CD4-positive, alpha-beta T cell treated with Interleukin-1 beta for 1 hour (primary cell): ENCODE data around the gene OR52A5.

Source experiments
- DNase-seq, 2 donors: peaks; one replicate each; pipeline ENCODE4 v3.0.0-alpha.2; 2020 to 2022

OR52A5 gene

DNA sequence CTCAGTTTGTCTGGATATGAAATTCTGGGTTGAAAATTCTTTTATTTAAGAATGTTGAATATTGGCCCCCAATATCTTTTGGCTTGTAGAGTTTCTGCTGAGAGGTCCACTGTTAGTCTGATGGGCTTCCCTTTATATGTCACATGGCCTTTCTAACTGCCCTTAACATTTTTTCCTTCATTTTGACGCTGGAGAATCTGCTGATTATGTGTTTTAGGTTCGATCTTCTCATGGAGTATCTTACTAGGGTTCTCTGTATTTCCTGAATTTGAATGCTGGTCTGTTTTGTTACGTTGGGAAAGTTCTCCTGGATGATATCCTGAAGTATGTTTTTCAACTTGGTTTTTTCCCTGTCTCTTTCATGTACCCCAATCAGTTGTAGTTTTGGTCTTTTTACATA is 22.8 kb downstream of the OR52A5 start:
- DNase-seq: no peak

- no peak for DNase-seq
These were observed 30.9 kb downstream of the OR52A5 start for GRCh38 chr11:5107285-5107684.

DNA sequence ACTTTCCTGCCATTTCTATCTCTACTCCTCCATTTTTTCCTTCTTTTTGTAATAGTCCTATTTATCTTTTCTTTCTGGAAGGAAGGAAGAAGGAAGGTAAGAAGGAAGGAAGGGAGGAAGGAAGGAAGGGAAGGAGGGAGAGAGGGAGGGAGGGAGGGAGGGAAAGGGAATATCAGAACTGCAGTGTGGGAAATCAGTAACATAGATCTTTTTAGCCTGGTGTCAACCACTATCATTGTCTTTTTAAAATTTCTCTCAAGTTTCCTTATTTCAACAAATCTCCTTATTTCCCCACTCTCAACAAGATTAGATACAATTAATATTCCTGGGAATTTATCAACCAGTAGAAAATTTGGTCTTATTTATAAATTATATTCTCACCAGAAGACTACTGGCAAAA is 35.1 kb downstream of the OR52A5 start:
- DNase-seq: no peak

- DNase-seq: no peak
These were observed 35.9 kb downstream of the OR52A5 start for GRCh38 chr11:5102246-5102645.

- DNase-seq: no peak
These were observed 42.1 kb downstream of the OR52A5 start for GRCh38 chr11:5096011-5096410.

- no peak for DNase-seq
These were observed 45.2 kb downstream of the OR52A5 start for GRCh38 chr11:5092821-5093585.

DNA sequence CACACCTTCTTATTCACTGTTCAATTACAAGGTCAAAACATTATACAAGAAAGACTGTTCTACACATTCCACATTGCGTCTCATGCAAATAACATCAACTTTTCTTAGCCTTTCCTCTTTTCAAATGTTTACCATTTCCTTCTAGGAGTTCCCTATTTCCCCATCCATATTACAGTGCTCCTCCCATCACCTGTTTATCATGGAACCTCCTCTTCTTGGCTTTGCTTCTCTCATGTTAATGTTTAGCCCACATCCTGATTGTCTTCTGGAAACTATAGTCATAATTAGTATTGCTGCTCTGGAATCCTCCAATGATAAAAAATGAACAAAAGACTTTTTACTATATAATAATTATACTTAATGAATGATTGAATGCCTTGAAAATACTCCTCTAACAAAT is 47.5 kb downstream of the OR52A5 start:
- DNase-seq: no peak

GRCh38 chr11:5088556-5088955 is 49.6 kb downstream of the OR52A5 start:
- DNase-seq: no peak

DNA sequence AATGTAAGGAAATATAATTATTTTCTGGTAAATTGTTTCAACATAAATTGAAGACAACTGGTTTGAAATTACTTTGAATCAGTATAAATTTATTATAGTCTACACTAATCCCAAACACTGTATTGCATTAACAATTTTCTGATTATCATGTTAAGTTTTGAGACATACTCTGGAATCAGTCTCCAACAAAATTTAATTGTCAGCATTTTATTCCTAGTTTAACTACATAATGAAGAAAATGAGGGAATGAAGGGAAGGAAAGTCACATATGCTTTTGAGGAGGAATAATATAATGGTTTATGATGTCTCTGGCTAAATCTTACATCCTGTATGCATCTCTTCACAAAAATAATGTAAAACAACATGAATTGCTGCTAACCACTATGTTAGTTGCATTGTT is 54.6 kb downstream of the OR52A5 start:
- DNase-seq: no peak

DNA sequence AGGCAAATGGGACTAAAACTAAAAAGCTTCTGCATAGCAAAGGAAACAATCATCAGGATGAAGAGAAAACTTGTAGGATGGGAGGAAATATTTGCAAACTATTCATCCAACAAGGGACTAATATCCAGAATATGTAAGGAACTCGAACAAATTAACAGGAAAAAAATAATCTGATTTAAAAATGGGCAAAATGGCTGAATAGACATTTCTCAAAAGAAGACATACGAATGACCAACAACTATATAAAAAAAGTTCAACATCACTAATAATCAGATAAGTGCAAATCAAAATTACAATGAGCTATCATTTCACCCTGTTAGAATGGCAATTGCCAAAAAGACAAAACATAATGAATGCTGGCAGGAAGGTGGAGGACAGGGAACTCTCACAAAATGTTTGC is 56.8 kb downstream of the OR52A5 start:
- no peak for DNase-seq
